NCI-H1436 (cell line): Measurements from ENCODE around the gene BMP7.

Source experiments
- DNase-seq: peaks from one replicate; lab custom pipeline; 2025; lab: John Stamatoyannopoulos, UW

The BMP7 gene

GRCh38 chr20:57189713-57190112 lies 76.7 kb downstream of the BMP7 start:
- no peak for DNase-seq

- DNase-seq, result no peak
These were observed 77.8 kb downstream of the BMP7 start for GRCh38 chr20:57188576-57189079.

- DNase-seq, result no peak
These were observed 78.4 kb downstream of the BMP7 start for GRCh38 chr20:57188056-57188455.

DNA sequence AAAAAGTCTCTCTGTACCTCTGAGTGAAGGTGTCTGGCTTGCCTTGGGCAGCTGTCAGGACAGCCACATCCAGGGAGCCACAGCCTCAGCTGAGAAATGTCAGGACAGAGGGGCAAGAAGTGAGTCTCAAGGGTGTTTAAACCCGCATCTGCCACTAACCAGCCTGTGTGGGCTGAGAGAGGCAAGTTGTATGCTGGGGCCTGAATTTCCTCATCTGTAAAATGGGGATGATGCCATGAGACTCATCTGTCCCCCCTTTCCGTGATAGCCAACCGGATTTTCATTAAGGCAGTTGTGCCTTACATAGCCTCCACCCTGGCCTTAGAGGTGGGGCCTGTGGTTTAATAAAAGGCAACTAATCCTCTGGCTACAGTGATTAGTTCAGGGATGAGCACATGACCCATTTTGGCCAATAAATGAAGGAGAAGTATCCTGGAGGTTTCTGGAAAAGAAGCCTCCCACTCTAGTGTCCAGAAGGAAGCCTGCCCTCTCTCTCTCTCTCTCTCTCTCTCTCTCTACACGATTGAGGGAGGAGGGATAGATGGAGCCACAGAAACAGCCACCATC lies 79.3 kb downstream of the BMP7 start:
- no peak for DNase-seq

- no peak for DNase-seq
These were observed 80.2 kb downstream of the BMP7 start for GRCh38 chr20:57186192-57186591.

DNA sequence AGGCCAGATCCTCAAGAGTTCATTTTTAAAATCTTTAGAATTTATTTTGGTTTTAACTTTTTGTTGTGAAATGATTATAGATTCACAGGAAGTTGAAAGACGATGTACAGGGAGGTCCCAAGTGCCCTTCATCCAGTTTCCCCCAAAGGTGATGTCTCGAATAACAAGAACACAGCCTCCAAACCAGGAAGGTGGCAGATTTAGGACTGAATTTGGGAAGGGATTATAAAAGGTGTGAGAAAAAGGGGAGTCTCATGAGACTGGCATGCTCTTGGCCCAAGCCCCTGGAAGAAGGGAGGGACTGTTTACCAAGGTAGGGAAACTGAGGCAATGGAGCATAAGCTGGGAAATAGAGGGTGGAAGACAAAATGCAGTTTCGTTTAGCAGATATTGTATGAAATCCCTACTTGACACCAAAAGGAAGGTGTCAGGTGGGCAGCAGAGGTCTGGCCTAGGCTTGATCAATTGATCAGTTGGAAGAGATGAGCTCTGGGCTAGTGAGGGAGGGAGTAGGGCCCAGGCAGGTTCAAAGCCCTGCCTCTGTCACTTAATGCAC lies 81.2 kb downstream of the BMP7 start:
- DNase-seq, result no peak

- DNase-seq, result no peak
These were observed 82.9 kb downstream of the BMP7 start for GRCh38 chr20:57183457-57184009.

- no peak for DNase-seq
These were observed 84.8 kb downstream of the BMP7 start for GRCh38 chr20:57181639-57182038.

DNA sequence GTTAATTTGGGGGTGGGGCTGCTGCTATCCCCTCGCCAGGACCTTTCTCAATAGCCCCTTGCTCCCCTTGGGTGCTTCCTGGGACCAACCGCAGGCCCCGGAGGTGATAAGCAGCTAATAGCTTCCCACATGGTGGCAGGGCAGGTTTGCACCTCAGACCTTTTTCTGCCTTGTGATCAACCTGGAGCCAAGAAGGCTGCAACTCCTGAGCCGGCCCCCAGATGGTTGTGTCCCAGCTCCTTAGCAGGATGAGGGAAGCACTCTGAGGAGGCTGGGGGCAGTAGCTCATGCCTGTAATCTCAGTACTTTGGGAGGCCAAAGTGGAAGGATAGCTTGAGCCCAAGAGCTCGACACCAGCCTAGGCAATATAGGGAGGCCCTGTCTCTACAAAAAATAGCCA lies 85.5 kb downstream of the BMP7 start:
- DNase-seq, result no peak

DNA sequence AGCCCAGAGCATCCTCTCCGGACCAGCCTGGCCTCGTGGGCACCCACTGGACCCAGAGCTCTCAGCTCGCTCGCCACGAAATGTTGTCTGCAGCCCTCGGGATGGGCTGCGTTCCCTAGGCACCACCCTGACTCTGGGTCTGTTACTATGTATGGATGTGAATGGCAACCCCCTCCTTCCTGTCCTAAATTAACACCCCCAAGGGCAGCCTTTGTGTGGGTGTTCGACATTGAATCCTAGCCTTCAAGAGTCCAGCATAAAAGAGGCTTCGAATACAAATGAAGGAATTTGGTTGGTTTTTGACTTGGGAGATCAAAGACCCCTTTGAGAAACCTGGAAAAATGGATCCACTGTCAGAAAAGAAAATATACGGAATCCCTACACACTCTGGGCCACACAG lies 86.1 kb downstream of the BMP7 start:
- DNase-seq, result no peak

DNA sequence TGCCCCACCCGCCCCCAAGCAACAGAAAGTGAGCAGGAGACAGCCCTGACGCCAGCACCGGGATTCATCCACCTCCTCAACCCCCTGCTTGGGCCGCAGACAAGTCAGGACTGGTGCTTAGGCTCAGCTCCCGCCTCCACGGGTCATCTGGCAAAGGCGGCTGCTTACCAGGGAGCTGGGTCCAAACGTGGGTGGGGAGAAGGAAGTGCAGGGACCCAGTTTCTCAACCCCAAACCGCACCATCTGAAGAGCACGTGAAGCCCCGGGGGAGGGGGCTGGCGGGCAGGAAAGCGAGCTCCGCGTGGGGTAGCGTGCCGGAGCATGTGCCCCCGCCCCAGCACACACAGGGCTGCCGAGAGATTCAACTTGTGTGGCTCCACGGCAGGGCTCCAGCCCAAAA lies 87.2 kb downstream of the BMP7 start:
- DNase-seq, result no peak

DNA sequence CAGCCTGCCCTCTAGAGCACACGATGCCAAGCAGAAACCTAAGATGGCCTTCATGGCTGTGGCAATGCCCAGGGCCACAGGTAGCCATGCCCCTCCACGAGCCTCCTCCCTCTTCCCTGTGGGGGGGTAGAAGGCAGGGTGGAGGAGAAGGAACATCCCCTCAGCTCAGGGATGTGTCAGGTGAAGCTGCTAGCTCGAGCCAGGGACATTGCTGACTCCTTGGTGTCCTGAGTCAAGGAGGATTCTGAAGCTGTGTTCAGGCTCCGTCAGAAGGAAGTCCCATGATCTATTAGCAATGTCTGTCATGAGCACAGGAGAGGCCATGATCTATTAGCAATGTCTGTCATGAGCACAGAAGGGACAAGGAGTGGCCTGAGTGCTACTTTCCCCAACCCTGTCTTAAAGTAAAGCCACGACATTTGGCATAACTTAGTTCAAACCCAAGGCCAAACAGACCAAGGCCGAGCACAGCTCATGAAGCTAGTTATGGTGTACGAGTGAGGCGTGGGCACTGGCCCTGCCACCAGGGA lies 87.8 kb downstream of the BMP7 start:
- DNase-seq, result no peak

DNA sequence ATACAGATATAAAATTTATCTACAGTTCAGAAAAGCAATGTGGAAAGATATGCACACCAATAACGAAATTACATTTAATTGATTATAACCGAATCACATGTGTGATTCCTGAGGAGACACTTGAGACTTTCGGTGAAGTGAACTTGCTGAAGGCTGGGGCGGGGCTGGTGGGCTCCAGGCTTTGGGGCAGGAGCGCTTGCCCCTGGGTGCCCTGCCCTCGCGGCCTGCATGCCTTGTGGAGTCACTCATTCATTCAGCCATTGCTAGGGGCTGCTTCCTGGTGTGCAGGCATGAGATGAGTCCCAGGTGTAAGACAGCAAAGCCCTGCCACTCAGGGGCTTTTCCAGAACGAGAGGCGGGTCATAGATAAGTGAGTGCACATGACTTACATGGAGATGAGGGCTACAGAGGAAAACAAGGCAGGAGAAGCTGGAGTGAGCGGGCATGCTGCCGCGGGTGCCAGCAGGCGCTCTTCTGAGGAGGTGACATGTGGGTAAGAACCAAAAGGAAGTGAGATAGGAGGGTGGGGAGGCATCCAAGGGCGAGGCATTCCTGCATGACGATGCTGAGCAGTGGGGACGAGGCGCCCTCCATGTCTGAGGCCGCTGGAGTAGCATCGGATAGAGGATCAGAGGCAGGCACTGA lies 88.7 kb downstream of the BMP7 start:
- no peak for DNase-seq

- DNase-seq, result no peak
These were observed 89.6 kb downstream of the BMP7 start for GRCh38 chr20:57176842-57177241.

GRCh38 chr20:57175397-57176010 lies 90.9 kb downstream of the BMP7 start:
- no peak for DNase-seq

DNA sequence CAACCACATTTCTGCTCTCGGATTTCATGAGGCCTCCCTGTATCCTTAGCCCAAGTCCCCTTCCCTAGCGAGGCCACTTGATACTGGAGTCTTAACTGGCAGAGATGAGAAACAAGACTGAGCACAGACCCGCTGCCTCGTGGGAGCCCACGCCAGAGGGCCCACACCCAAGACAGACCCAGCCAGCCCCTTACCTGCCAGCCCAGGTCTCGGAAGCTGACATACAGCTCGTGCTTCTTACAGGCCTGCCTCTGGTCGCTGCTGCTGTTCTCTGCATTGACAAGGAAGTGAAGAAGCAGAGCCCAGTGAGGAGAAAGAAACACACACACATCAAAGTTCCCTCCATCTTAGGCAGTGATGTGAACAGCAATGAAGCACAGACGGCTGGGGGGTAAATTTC lies 91.7 kb downstream of the BMP7 start:
- no peak for DNase-seq

GRCh38 chr20:57173986-57174385 lies 92.5 kb downstream of the BMP7 start:
- no peak for DNase-seq

GRCh38 chr20:57173041-57173440 lies 93.4 kb downstream of the BMP7 start:
- DNase-seq, result no peak

- DNase-seq, result no peak
These were observed 96.1 kb downstream of the BMP7 start for GRCh38 chr20:57170343-57170742.

GRCh38 chr20:57169162-57169561 lies 97.3 kb downstream of the BMP7 start:
- DNase-seq, result no peak

GRCh38 chr20:57167971-57168701 lies 98.3 kb downstream of the BMP7 start:
- no peak for DNase-seq

DNA sequence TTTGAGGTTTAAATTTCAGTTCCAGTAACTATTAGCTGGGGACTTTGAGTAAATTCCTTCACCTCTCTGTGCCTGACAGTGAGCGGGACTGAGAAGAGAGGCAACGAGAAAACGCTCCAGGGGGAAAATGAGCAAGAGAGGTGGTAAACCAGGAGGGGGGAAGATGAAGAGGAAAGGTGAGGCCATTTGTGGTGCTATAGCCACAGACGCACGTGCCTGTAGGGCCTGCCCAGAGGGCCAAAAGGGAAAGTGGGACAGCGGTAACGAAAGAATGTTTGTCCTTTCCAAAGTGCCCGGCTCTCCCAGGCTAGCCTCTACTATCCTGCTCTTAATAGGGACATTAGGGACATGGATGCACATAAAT lies 99.2 kb downstream of the BMP7 start:
- no peak for DNase-seq
